GM18870 (cell line): ENCODE measurements around the gene RANBP17.
"Not testable (repeated sequence)": the region's sequence is repeated elsewhere in the genome, so short reads cannot be mapped to it uniquely, and the experiment has no call there.

ENCODE experiments used
- ATAC-seq: cut with Tn5 transposase; IDR thresholded peaks from one replicate; pipeline ENCODE4 v1.9.1; 2021; ENCODE audit warnings: moderate library complexity; ENCODE audit not compliant: unreplicated experiment

The RANBP17 gene

GRCh38 chr5:170861917-170862766 is at the start of gene RANBP17:
Gene RANBP17, plus strand, starts transcription at chr5:170862018.
- ATAC-seq = no peak

- ATAC-seq = no peak
These were observed 48.6 kb upstream of the RANBP17 start for GRCh38 chr5:170813231-170813630.

- no peak for ATAC-seq
These were observed 44.6 kb upstream of the RANBP17 start for GRCh38 chr5:170817195-170817594.

GRCh38 chr5:170818232-170818631 is 43.6 kb upstream of the RANBP17 start:
- ATAC-seq = no peak

GRCh38 chr5:170819824-170820223 is 42.0 kb upstream of the RANBP17 start:
- no peak for ATAC-seq

GRCh38 chr5:170821257-170821800 is 40.5 kb upstream of the RANBP17 start:
- no peak for ATAC-seq

GRCh38 chr5:170826117-170826516 is 35.7 kb upstream of the RANBP17 start:
- no peak for ATAC-seq

- no peak for ATAC-seq
These were observed 29.6 kb upstream of the RANBP17 start for GRCh38 chr5:170832241-170832640.

- ATAC-seq = not testable (repeated sequence)
These were observed 27.8 kb upstream of the RANBP17 start for GRCh38 chr5:170833981-170834380.

- no peak for ATAC-seq
These were observed 25.6 kb upstream of the RANBP17 start for GRCh38 chr5:170836226-170836625.

GRCh38 chr5:170843870-170844269 is 17.9 kb upstream of the RANBP17 start:
- no peak for ATAC-seq

- ATAC-seq = no peak
These were observed 17.2 kb upstream of the RANBP17 start for GRCh38 chr5:170844651-170845050.

GRCh38 chr5:170846416-170846815 is 15.4 kb upstream of the RANBP17 start:
- no peak for ATAC-seq

- no peak for ATAC-seq
These were observed 15.0 kb upstream of the RANBP17 start for GRCh38 chr5:170846846-170847245.

- no peak for ATAC-seq
These were observed 13.8 kb upstream of the RANBP17 start for GRCh38 chr5:170848033-170848432.

- ATAC-seq = no peak
These were observed 12.4 kb upstream of the RANBP17 start for GRCh38 chr5:170849374-170849773.

GRCh38 chr5:170854566-170854965 is 7.3 kb upstream of the RANBP17 start:
- no peak for ATAC-seq

- no peak for ATAC-seq
These were observed 4.8 kb upstream of the RANBP17 start for GRCh38 chr5:170857066-170857465.

GRCh38 chr5:170860415-170860814 is 1.4 kb upstream of the RANBP17 start:
- no peak for ATAC-seq

GRCh38 chr5:170860818-170861666 is 776 bp upstream of the RANBP17 start:
- ATAC-seq = no peak

GRCh38 chr5:170861667-170861916 is 226 bp upstream of the RANBP17 start:
- ATAC-seq = no peak

GRCh38 chr5:170863646-170864045 is 1.8 kb downstream of the RANBP17 start:
- no peak for ATAC-seq
